ENCODE data around the gene BBC3.

DNA sequence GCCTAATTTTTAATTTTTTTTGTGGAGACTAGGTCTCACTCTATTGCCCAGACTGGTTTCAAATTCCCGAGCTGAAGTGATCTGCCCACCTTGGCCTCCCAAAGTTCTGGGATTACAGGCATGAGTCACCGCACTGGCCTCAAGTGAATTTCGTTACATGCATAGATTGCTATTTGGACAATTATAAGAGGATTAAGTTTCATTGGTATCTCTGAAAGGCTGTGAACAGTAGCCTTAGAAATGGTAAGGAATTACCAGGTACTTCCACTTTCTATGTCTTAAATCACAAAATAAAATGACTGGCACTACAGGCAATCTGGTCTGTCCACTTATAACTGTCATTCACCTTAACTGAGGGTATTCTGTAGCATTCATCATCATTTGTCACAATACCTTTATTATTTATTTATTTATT is 22.5 kb upstream of the BBC3 start:
- TF ChIP-seq, protein P1, sequence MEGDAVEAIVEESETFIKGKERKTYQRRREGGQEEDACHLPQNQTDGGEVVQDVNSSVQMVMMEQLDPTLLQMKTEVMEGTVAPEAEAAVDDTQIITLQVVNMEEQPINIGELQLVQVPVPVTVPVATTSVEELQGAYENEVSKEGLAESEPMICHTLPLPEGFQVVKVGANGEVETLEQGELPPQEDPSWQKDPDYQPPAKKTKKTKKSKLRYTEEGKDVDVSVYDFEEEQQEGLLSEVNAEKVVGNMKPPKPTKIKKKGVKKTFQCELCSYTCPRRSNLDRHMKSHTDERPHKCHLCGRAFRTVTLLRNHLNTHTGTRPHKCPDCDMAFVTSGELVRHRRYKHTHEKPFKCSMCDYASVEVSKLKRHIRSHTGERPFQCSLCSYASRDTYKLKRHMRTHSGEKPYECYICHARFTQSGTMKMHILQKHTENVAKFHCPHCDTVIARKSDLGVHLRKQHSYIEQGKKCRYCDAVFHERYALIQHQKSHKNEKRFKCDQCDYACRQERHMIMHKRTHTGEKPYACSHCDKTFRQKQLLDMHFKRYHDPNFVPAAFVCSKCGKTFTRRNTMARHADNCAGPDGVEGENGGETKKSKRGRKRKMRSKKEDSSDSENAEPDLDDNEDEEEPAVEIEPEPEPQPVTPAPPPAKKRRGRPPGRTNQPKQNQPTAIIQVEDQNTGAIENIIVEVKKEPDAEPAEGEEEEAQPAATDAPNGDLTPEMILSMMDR (IDR thresholded peaks at IDR 0.05): no peak
- no peak for TF ChIP-seq EZH2phosphoT487 (IDR thresholded peaks at IDR 0.05)

All from neural progenitor cell (in vitro differentiated cells).